Panc1 (cell line): Measurements from ENCODE around the gene NR3C1. TPM values are rescaled to one million over a fixed set of nuclear protein-coding genes. Genes with fewer than 3 reads are reported as not detected.

Experiments used
- ATAC-seq: fragments of 200-7000 bp; cut with Tn5 transposase; 2 replicates; pipeline ENCODE4 v1.9.1; 2020; ENCODE audit warnings: mild to moderate bottlenecking, moderate library complexity
- BruUV-seq: library from RNA; stranded (reverse); fragments of 400-500 nt; replicated peaks from 2 replicates; lab custom pipeline; 2021; lab: Mats Ljungman, UMichigan
- CTCF ChIA-PET: fragments of 300-600 bp; sonication (Branson Sonifier 250); formaldehyde crosslinking; loops from one replicate; lab custom pipeline; 2022; ENCODE audit warnings: antibody characterized with exemption; lab: Charles Lee
- POLR2A ChIA-PET: fragments of 300-600 bp; sonication (Branson Sonifier 250); formaldehyde crosslinking; loops from one replicate; lab custom pipeline; 2022; ENCODE audit warnings: antibody characterized with exemption; lab: Charles Lee
- DNase-seq: peaks from one replicate; pipeline ENCODE4 v3.0.0-alpha.2; 2010; ENCODE audit warnings: low read depth, low spot score
- H3K27ac ChIP-seq: 2 replicates; pipeline ENCODE4 v1.5.1; 2011; ENCODE audit warnings: mild to moderate bottlenecking, low read length, inconsistent platforms
- H3K27me3 ChIP-seq: fragments of 200-500 bp; sonication (Bioruptor generic); 2 replicates; pipeline ENCODE4 v1.6.0; 2014; ENCODE audit warnings: low read length, inconsistent platforms; ENCODE audit not compliant: control insufficient read depth, insufficient read depth
- H3K36me3 ChIP-seq: fragments of 200-500 bp; sonication (Bioruptor generic); 2 replicates; pipeline ENCODE4 v1.5.1; 2014; ENCODE audit warnings: inconsistent platforms, mild to moderate bottlenecking, low read length, moderate library complexity; ENCODE audit not compliant: control insufficient read depth, insufficient read depth
- H3K4me1 ChIP-seq: 2 replicates; pipeline ENCODE4 v1.5.1; 2011; ENCODE audit warnings: inconsistent platforms, mild to moderate bottlenecking, low read length, moderate library complexity; ENCODE audit not compliant: control insufficient read depth, insufficient read depth
- H3K4me3 ChIP-seq, 2 experiments: 2 replicates each; pipeline ENCODE4 v1.5.1; 2011 to 2012; ENCODE audit warnings: low read depth in 2 of 2, low read length in 2 of 2, mild to moderate bottlenecking in 2 of 2, inconsistent platforms in 1 of 2, moderate library complexity in 1 of 2
- H3K9me3 ChIP-seq: fragments of 200-500 bp; sonication (Bioruptor generic); 2 replicates; pipeline ENCODE4 v1.5.1; 2014; ENCODE audit warnings: low read depth, mild to moderate bottlenecking, inconsistent platforms, low read length, moderate library complexity; ENCODE audit not compliant: control insufficient read depth, insufficient read depth
- CTCF ChIP-seq: fragments of 450-650 bp; IDR thresholded peaks from 2 replicates; pipeline ENCODE4 v1.5.1; 2017; ENCODE audit warnings: mild to moderate bottlenecking
- POLR2AphosphoS5 ChIP-seq: IDR thresholded peaks from 2 replicates; pipeline ENCODE4 v1.6.1; 2012; ENCODE audit warnings: mild to moderate bottlenecking, low read depth, low read length, moderate library complexity
- REST ChIP-seq, 2 experiments: IDR thresholded peaks; 2 replicates each; pipeline ENCODE4 v1.6.1; 2011 to 2012; ENCODE audit warnings: low read depth in 2 of 2, control low read depth in 1 of 2, low read length in 1 of 2, mild to moderate bottlenecking in 1 of 2, moderate library complexity in 1 of 2; ENCODE audit not compliant: insufficient read depth in 1 of 2
- SIN3A ChIP-seq: IDR thresholded peaks from 2 replicates; pipeline ENCODE4 v1.6.1; 2012; ENCODE audit warnings: low read depth, mild to moderate bottlenecking, low read length, moderate library complexity, borderline replicate concordance; ENCODE audit not compliant: insufficient read depth
- TCF7L2 ChIP-seq: IDR thresholded peaks from 2 replicates; pipeline ENCODE4 v1.6.1; 2011; ENCODE audit warnings: mild to moderate bottlenecking, low read depth, low read length, inconsistent platforms
- in situ Hi-C: cut with HindIII; loops from 2 replicates; pipeline ENCODE4 v1.10.0; 2016; ENCODE audit warnings: low sequenced_read_pairs, low pct_unique_long_range_greater_than_20kb
- intact Hi-C: fragments of 100-400 bp; cut with micrococcal nuclease; formaldehyde crosslinking; loops from one replicate; pipeline ENCODE4 v1.10.0; 2022; ENCODE audit not compliant: unreplicated experiment
- total RNA-seq: library from RNA; stranded (reverse); gene quantifications from one replicate; pipeline ENCODE4 v1.2.1, GENCODE V29; 2021; ENCODE audit not compliant: unreplicated experiment

NR3C1 gene
- total RNA-seq, 1 experiment from 2014 or later, result 52.6 TPM

GRCh38 chr5:143312822-143313221 is 90.7 kb downstream of the NR3C1 start:
- no peak overlapping the region for H3K27ac ChIP-seq
- ATAC-seq (no peak), DNase-seq (no peak)
- peaks cover 31% of the 10 kb centered on the region for H3K4me1 ChIP-seq
- in situ Hi-C loops, result no loop called here
- ChIA-PET CTCF (no interaction called here), POLR2A (no interaction called here)
- TF ChIP-seq SIN3A, result no peak
- no peak for TF ChIP-seq REST (IDR thresholded peaks at IDR 0.05; ENCODE audit: insufficient read depth in 1 of 2, low read depth in 2 of 2, low read length in 1 of 2)
- no peak for TF ChIP-seq TCF7L2
- TF ChIP-seq POLR2AphosphoS5, result no peak
- no peak for TF ChIP-seq CTCF
- H3K27me3 ChIP-seq, result no peaks in the 10 kb centered on the region
- intact Hi-C loops, result no loop called here
- no peaks in the 10 kb centered on the region for H3K9me3 ChIP-seq
- no TSS peak for BruUV-seq
- H3K36me3 ChIP-seq, result peaks cover 5% of the 10 kb centered on the region; the same call in 1 of the 2 replicates
- no peak overlapping the region for H3K4me3 ChIP-seq

GRCh38 chr5:143311955-143312354 is 91.5 kb downstream of the NR3C1 start:
- no peaks in the 10 kb centered on the region for H3K27me3 ChIP-seq
- peak overlapping the region; percentile 26; the same call in 1 of the 2 replicates for H3K27ac ChIP-seq
- in situ Hi-C loops, result no loop called here
- no peak for DNase-seq
- intact Hi-C loops, result no loop called here
- CTCF ChIA-PET, result no interaction called here
- no peak for TF ChIP-seq CTCF
- TF ChIP-seq TCF7L2, result no peak
- TF ChIP-seq REST (IDR thresholded peaks at IDR 0.05; ENCODE audit: insufficient read depth in 1 of 2, low read depth in 2 of 2, low read length in 1 of 2), result no peak
- no peak for TF ChIP-seq POLR2AphosphoS5
- TF ChIP-seq SIN3A, result no peak
- H3K9me3 ChIP-seq, result no peaks in the 10 kb centered on the region
- H3K4me1 ChIP-seq, result peaks cover 29% of the 10 kb centered on the region
- BruUV-seq, result no TSS peak
- no peak overlapping the region for H3K4me3 ChIP-seq
- POLR2A ChIA-PET, result no interaction called here
- no peak for ATAC-seq
- peaks cover 5% of the 10 kb centered on the region; the same call in 1 of the 2 replicates for H3K36me3 ChIP-seq
